Gastrocnemius medialis (tissue), 4 donors: ENCODE data around the gene EDC4.

ENCODE experiments used
- POLR2A ChIP-seq, 2 donors: fragments of 450-650 bp; IDR thresholded peaks; one replicate each; pipeline ENCODE4 v1.6.1; 2017; ENCODE audit warnings: antibody characterized with exemption in 2 of 2, mild to moderate bottlenecking in 2 of 2, moderate library complexity in 2 of 2
- TF ChIP-seq, protein P1 (sequence below), 5 experiments: fragments of 450-650 bp in 3 of 5; fragments of 200-600 bp in 2 of 5; sonication (generic) in 2 of 5; IDR thresholded peaks in 4 of 5; conservative IDR thresholded peaks in 1 of 5; 1 replicate in 4 of 5; 2 replicates in 1 of 5; pipeline ENCODE4 v1.5.1; 2016 to 2019; ENCODE audit warnings: antibody characterized with exemption in 5 of 5, mild to moderate bottlenecking in 3 of 5, moderate library complexity in 3 of 5

DNA sequence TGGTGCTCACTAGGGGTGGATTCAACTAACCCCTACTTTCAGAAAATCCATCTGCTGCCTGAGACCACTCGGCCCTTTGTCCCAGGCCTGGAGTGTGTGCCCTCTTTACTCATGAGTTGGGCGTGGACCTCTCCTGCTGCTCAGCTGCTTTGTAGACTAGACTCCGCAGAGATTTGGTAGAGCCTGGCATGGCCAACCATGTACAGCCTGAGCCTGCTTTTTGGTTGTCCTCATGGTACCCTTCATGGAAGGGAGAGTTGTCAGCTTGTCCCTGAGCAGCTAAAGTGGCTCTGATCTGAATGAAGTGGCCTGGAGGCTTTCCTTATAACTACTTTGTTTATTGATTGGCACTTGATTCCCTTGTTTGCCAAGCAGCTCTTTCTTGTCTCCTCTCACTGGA lies 1.5 kb downstream of the EDC4 start:
- no peak for TF ChIP-seq POLR2A (IDR thresholded peaks at IDR 0.05)
- TF ChIP-seq, protein P1, sequence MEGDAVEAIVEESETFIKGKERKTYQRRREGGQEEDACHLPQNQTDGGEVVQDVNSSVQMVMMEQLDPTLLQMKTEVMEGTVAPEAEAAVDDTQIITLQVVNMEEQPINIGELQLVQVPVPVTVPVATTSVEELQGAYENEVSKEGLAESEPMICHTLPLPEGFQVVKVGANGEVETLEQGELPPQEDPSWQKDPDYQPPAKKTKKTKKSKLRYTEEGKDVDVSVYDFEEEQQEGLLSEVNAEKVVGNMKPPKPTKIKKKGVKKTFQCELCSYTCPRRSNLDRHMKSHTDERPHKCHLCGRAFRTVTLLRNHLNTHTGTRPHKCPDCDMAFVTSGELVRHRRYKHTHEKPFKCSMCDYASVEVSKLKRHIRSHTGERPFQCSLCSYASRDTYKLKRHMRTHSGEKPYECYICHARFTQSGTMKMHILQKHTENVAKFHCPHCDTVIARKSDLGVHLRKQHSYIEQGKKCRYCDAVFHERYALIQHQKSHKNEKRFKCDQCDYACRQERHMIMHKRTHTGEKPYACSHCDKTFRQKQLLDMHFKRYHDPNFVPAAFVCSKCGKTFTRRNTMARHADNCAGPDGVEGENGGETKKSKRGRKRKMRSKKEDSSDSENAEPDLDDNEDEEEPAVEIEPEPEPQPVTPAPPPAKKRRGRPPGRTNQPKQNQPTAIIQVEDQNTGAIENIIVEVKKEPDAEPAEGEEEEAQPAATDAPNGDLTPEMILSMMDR (IDR thresholded peaks at IDR 0.05 in 4 of 5, conservative IDR thresholded peaks at IDR 0.05 in 1 of 5): no peak
